Measurements from ENCODE around the gene SMTN. TPM values are rescaled to one million over a fixed set of nuclear protein-coding genes. Genes with fewer than 3 reads are reported as not detected.

The SMTN gene
- polyA plus RNA-seq, 1 of the 3 experiments (the other 2 are of a cell fraction): 30.4 TPM

DNA sequence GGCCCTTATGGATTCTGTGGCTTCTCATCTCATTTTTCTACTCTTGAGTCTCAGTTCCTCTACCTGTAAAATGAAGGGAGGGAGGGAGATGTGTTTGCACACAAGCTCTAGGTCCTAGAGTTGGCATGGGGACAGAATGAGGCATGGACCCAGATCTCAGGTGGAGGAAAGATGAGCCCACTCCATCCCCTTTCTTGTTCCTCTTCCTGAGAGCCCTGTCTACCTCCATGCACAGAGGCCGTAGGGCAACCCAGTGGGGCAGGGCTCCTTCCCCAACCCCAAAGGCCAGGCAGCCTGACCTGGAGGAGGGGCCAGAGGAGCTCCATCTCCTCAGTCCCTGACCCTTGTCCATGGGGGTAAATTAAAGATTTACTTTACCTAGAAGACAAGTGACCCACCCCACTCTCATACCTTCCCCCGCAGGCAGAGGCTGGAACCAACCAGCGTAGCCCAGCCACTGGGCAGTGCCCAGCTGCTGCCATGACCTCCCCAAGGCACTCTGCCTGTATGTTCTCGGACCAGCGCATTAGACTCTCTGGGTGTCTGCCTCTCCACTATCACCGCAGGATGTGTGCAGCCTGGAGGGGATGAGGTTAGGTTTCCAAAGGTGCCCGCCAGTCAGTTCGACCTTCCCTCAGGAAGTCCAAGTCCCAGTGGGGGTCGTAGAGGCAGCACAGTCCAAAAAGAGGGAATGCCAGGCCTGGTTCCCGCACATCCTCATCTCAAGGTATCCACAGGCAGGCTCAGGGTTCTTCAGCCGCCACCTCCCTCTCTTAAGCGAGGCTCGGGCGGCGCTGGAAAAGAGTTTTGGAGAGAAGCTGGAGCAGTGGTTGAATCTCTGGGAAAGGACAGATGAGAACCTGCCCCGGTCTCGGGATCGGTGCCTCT, 3.0 kb downstream of the SMTN start:
- POLR2A ChIA-PET: interaction anchor here (0.8 to 2.2 kb wide), 7 partner anchors 10 to 162 kb away, joined by 3 to 11 read pairs (median 6); partner anchors contain the start of genes INPP5J, MORC2, SELENOM and TUG1
- DNase-seq: peak; percentile 60
- no peaks in the 10 kb centered on the region for H3K9me2 ChIP-seq
- peak overlapping the region; percentile 76 to 95 for H3K27ac ChIP-seq (ENCODE audit: low read depth in 2 of 2, low read length in 1 of 2)
- H3K9ac ChIP-seq: peak overlapping the region; percentile 81
- TF ChIP-seq, protein P1, sequence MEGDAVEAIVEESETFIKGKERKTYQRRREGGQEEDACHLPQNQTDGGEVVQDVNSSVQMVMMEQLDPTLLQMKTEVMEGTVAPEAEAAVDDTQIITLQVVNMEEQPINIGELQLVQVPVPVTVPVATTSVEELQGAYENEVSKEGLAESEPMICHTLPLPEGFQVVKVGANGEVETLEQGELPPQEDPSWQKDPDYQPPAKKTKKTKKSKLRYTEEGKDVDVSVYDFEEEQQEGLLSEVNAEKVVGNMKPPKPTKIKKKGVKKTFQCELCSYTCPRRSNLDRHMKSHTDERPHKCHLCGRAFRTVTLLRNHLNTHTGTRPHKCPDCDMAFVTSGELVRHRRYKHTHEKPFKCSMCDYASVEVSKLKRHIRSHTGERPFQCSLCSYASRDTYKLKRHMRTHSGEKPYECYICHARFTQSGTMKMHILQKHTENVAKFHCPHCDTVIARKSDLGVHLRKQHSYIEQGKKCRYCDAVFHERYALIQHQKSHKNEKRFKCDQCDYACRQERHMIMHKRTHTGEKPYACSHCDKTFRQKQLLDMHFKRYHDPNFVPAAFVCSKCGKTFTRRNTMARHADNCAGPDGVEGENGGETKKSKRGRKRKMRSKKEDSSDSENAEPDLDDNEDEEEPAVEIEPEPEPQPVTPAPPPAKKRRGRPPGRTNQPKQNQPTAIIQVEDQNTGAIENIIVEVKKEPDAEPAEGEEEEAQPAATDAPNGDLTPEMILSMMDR (IDR thresholded peaks at IDR 0.05): no peak
- TF ChIP-seq EZH2phosphoT487 (IDR thresholded peaks at IDR 0.05; ENCODE audit: borderline replicate concordance, low read depth): no peak
- no peak for TF ChIP-seq CHD2 (IDR thresholded peaks at IDR 0.05; ENCODE audit: low read length, partially characterized antibody)
- no peak for TF ChIP-seq ZBTB33 (IDR thresholded peaks at IDR 0.05; ENCODE audit: borderline replicate concordance, low read depth)
- TF ChIP-seq, protein P2, sequence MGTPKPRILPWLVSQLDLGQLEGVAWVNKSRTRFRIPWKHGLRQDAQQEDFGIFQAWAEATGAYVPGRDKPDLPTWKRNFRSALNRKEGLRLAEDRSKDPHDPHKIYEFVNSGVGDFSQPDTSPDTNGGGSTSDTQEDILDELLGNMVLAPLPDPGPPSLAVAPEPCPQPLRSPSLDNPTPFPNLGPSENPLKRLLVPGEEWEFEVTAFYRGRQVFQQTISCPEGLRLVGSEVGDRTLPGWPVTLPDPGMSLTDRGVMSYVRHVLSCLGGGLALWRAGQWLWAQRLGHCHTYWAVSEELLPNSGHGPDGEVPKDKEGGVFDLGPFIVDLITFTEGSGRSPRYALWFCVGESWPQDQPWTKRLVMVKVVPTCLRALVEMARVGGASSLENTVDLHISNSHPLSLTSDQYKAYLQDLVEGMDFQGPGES (IDR thresholded peaks at IDR 0.05; ENCODE audit: low read depth, low read length): no peak
- no peak for TF ChIP-seq GATA2 (CRISPR knock-in tag; IDR thresholded peaks at IDR 0.05)
- no peak for TF ChIP-seq MEF2A (IDR thresholded peaks at IDR 0.05; ENCODE audit: borderline replicate concordance, low read depth)
- TF ChIP-seq RFX5 (IDR thresholded peaks at IDR 0.05; ENCODE audit: low read length): no peak
- no peak for TF ChIP-seq RCOR1 (IDR thresholded peaks at IDR 0.05; ENCODE audit: low read length)
- no peak for TF ChIP-seq TCF12 (IDR thresholded peaks at IDR 0.05)
- no peak for TF ChIP-seq REST (IDR thresholded peaks at IDR 0.05; ENCODE audit: low read depth, low read length)
- TF ChIP-seq FOXM1 (IDR thresholded peaks at IDR 0.05; ENCODE audit: low read depth): no peak
- TF ChIP-seq SMC3 (IDR thresholded peaks at IDR 0.05; ENCODE audit: low read depth, low read length): no peak
- no peak for TF ChIP-seq EP300 (IDR thresholded peaks at IDR 0.05; ENCODE audit: borderline replicate concordance in 1 of 2, low read depth in 1 of 2, low read length in 1 of 2)
- no peak for TF ChIP-seq FOXJ3 (CRISPR knock-in tag; IDR thresholded peaks at IDR 0.05)
- peak overlapping the region; percentile 92 for H3K4me2 ChIP-seq
- peak overlapping the region; percentile 70 to 74 for H3K4me3 ChIP-seq (ENCODE audit: low read depth in 2 of 2, low read length in 1 of 2)
- 33% methylated on average over 15 of the region's 18 CpGs for WGBS (ENCODE audit: low lambda C conversion rate)
- peaks cover 21 to 40% of the 10 kb centered on the region in 2 experiments; a peak in 2 of 4 replicates for H3K4me1 ChIP-seq (ENCODE audit: control insufficient read depth in 1 of 2, insufficient read depth in 2 of 2, low read depth in 1 of 2, low read length in 1 of 2)
- H3K36me3 ChIP-seq (replicated peaks in 1 of 2; ENCODE audit: control insufficient read depth in 1 of 2, insufficient read depth in 2 of 2, low read length in 1 of 2): peaks cover 0 to 8% of the 10 kb centered on the region in 2 experiments
- no peaks in the 10 kb centered on the region for H3K9me3 ChIP-seq
- H2AFZ ChIP-seq (ENCODE audit: low read depth): peak overlapping the region; percentile 56; the same call in 1 of the 2 replicates
- peaks cover 53% of the 10 kb centered on the region for H3K79me2 ChIP-seq (ENCODE audit: insufficient read depth)
- no peaks in the 10 kb centered on the region for H3F3A ChIP-seq (replicated peaks; ENCODE audit: insufficient read depth)
- H4K20me1 ChIP-seq (ENCODE audit: insufficient read depth): no peaks in the 10 kb centered on the region
- no peaks in the 10 kb centered on the region for H3K27me3 ChIP-seq (ENCODE audit: insufficient read depth)
- CTCF ChIA-PET: interaction anchor here (0.6 to 9.4 kb wide), 50 partner anchors 10 to 640 kb away, joined by 3 to 85 read pairs (median 5); partner anchors contain the start of genes INPP5J, PES1, RNF185 and SELENOM

Data from SK-N-SH (cell line).